ENCODE data around the gene CTRL. TPM values are rescaled to one million over a fixed set of nuclear protein-coding genes. Genes with fewer than 3 reads are reported as not detected.

Gene CTRL
- total RNA-seq, 1 donor from 2014 or later: 1.2 TPM

GRCh38 chr16:67967958-67968399, 36.3 kb upstream of the CTRL start:
- peaks cover 5% of the 10 kb centered on the region for H3K36me3 ChIP-seq (ENCODE audit: insufficient read depth, low read length)
- peak overlapping the region; percentile 100 for H3K9ac ChIP-seq (ENCODE audit: low read length)
- no peak for DNase-seq (ENCODE audit: low read depth)
- H3K4me2 ChIP-seq (ENCODE audit: low read length): peak overlapping the region; percentile 100
- H3K4me3 ChIP-seq (ENCODE audit: insufficient read depth, low read depth, low read length): peak overlapping the region; percentile 100
- Mint-ChIP-seq H3K9me3 (ENCODE audit: unreplicated experiment) (no peaks in the 10 kb centered on the region), H3K27me3 (ENCODE audit: low read depth, unreplicated experiment) (peaks cover 7% of the 10 kb centered on the region), H3K4me1 (ENCODE audit: low read depth, unreplicated experiment) (peaks cover 24% of the 10 kb centered on the region), H3K36me3 (ENCODE audit: low read depth, unreplicated experiment) (peaks cover 6% of the 10 kb centered on the region), H3K27ac (ENCODE audit: unreplicated experiment) (peak overlapping the region; percentile 99), H3K4me3 (ENCODE audit: unreplicated experiment) (peak overlapping the region; percentile 99)
- no peaks in the 10 kb centered on the region for H3K9me3 ChIP-seq (ENCODE audit: insufficient read depth, low read depth, low read length)
- peak overlapping the region; percentile 69 for H2AFZ ChIP-seq (ENCODE audit: low read depth, low read length)
- H3K4me1 ChIP-seq (ENCODE audit: insufficient read depth, low read length): peaks cover 41% of the 10 kb centered on the region
- no peak for TF ChIP-seq CTCF (IDR thresholded peaks at IDR 0.05; ENCODE audit: insufficient read depth, low read depth, low read length)
- no peak for TF ChIP-seq EZH2 (IDR thresholded peaks at IDR 0.05; ENCODE audit: insufficient read depth, low read length)
- FAIRE-seq: no peak
- H3K79me2 ChIP-seq (ENCODE audit: insufficient read depth, low read length): peaks cover 54% of the 10 kb centered on the region
- H4K20me1 ChIP-seq (ENCODE audit: insufficient read depth, low read length): peaks cover 49% of the 10 kb centered on the region
- H3K27ac ChIP-seq (ENCODE audit: low read depth, low read length): peak overlapping the region; percentile 92
- no peaks in the 10 kb centered on the region for H3K27me3 ChIP-seq (ENCODE audit: insufficient read depth, low read length)

DNA sequence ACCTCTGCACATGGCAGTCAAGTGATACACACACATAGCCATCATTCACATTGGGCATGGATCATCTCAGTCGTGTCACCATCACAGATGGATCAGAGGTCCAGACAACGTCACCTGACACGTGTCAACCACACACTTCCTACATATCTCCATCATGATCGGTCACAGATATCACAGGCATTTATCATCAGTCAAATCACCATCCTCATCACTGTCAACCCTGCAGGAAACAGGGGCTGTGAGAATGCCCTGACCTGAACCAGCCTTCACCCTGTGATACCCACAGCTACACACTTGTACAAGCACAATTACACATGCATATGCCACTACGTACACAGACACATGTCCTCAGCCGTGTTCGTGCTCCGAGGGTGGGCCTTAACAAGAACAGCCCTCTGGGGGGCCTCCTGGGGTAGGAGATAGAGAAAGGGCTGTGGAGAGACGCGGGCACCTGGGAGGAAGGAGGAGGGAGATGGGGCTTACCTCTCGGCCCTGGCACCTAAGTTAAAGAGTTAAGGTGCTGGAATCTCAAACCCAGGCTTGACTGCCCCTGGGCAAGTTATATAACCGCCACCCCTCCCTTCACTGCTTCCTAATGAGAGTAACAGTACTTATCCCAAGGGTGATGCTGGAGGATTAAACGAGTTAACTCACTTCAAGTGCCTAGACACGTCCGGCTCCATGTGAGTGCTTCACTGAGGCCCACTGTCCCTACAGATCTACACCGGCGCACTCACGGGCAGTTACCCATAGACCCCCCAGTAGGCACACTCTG, 35.7 kb upstream of the CTRL start:
- Histone ChIP-seq H3K4me1 (ENCODE audit: insufficient read depth, low read length) (peaks cover 41% of the 10 kb centered on the region), H4K20me1 (ENCODE audit: insufficient read depth, low read length) (peaks cover 55% of the 10 kb centered on the region), H3K9me3 (ENCODE audit: insufficient read depth, low read depth, low read length) (no peaks in the 10 kb centered on the region), H3K27ac (ENCODE audit: low read depth, low read length) (peak overlapping the region; percentile 92), H3K4me2 (ENCODE audit: low read length) (peak overlapping the region; percentile 100), H3K27me3 (ENCODE audit: insufficient read depth, low read length) (no peaks in the 10 kb centered on the region), H3K79me2 (ENCODE audit: insufficient read depth, low read length) (peaks cover 59% of the 10 kb centered on the region), H3K4me3 (ENCODE audit: insufficient read depth, low read depth, low read length) (peak overlapping the region; percentile 100), H3K36me3 (ENCODE audit: insufficient read depth, low read length) (peaks cover 9% of the 10 kb centered on the region), H2AFZ (ENCODE audit: low read depth, low read length) (peak overlapping the region; percentile 69), H3K9ac (ENCODE audit: low read length) (peak overlapping the region; percentile 100)
- Mint-ChIP-seq H3K27ac (ENCODE audit: unreplicated experiment) (peak overlapping the region; percentile 99), H3K36me3 (ENCODE audit: low read depth, unreplicated experiment) (peaks cover 9% of the 10 kb centered on the region), H3K4me1 (ENCODE audit: low read depth, unreplicated experiment) (peaks cover 24% of the 10 kb centered on the region), H3K9me3 (ENCODE audit: unreplicated experiment) (no peaks in the 10 kb centered on the region), H3K4me3 (ENCODE audit: unreplicated experiment) (peak overlapping the region; percentile 99), H3K27me3 (ENCODE audit: low read depth, unreplicated experiment) (peaks cover 7% of the 10 kb centered on the region)
- no peak for TF ChIP-seq CTCF (IDR thresholded peaks at IDR 0.05; ENCODE audit: insufficient read depth, low read depth, low read length)
- TF ChIP-seq EZH2 (IDR thresholded peaks at IDR 0.05; ENCODE audit: insufficient read depth, low read length): no peak
- DNase-seq (ENCODE audit: low read depth) (no peak), FAIRE-seq (no peak)

Data from astrocyte (in vitro differentiated cells and primary cell).